Kidney (tissue), 14 donors: ENCODE measurements around the gene CAMK2G. TPM values are rescaled to one million over a fixed set of nuclear protein-coding genes. Genes with fewer than 3 reads are reported as not detected.
"Not testable (repeated sequence)": the region's sequence is repeated elsewhere in the genome, so short reads cannot be mapped to it uniquely, and the experiment has no call there.

Experiments used
- DNase-seq, 5 donors: peaks; one replicate each; pipeline ENCODE4 v3.0.0-alpha.2; 2013 to 2020
- FAIRE-seq: peaks from 2 replicates; lab custom pipeline; 2012; peaks lifted over from hg19 to GRCh38; lab: Jason Lieb, UNC
- H3K27ac ChIP-seq, 2 donors: one replicate each; pipeline ENCODE4 v1.7.0; 2013; ENCODE audit warnings: low read depth in 2 of 2, low read length in 2 of 2, inconsistent platforms in 1 of 2
- H3K27me3 ChIP-seq: one replicate; pipeline ENCODE4 v1.7.1; 2013; ENCODE audit warnings: low read length, inconsistent platforms; ENCODE audit not compliant: control insufficient read depth, insufficient read depth
- H3K36me3 ChIP-seq, 3 donors: one replicate each; pipeline versions ENCODE4 v1.7.0 to v1.7.1; 2013; ENCODE audit warnings: low read length in 3 of 3, control low read depth in 1 of 3, inconsistent platforms in 1 of 3; ENCODE audit not compliant: insufficient read depth in 3 of 3, control insufficient read depth in 2 of 3
- H3K4me1 ChIP-seq, 3 donors: one replicate each; pipeline versions ENCODE4 v1.7.0 to v1.7.1; 2013; ENCODE audit warnings: low read length in 3 of 3, inconsistent platforms in 1 of 3, low read depth in 1 of 3; ENCODE audit not compliant: control insufficient read depth in 2 of 3, insufficient read depth in 2 of 3
- H3K4me3 ChIP-seq, 3 donors: one replicate each; pipeline versions ENCODE4 v1.7.0 to v1.8.1; 2013; ENCODE audit warnings: low read length in 3 of 3, control low read depth in 1 of 3, inconsistent platforms in 1 of 3
- H3K9ac ChIP-seq, 3 donors: one replicate each; pipeline versions ENCODE4 v1.7.0 to v1.7.1; 2013; ENCODE audit warnings: low read length in 3 of 3, control low read depth in 1 of 3, inconsistent platforms in 1 of 3
- H3K9me3 ChIP-seq, 3 donors: one replicate each; pipeline versions ENCODE4 v1.7.0 to v1.7.1; 2013; ENCODE audit warnings: low read length in 3 of 3, control low read depth in 1 of 3, inconsistent platforms in 1 of 3; ENCODE audit not compliant: control insufficient read depth in 2 of 3, insufficient read depth in 1 of 3
- CTCF ChIP-seq: IDR thresholded peaks from 3 replicates; pipeline ENCODE4 v1.5.1; 2012; ENCODE audit warnings: mild to moderate bottlenecking, moderate library complexity, borderline replicate concordance; ENCODE audit not compliant: insufficient read depth; ENCODE audit errors: extremely low read depth
- intact Hi-C: fragments of 100-400 bp; cut with DNase I; formaldehyde crosslinking; loops from one replicate; pipeline ENCODE4 v1.11.1; 2022
- polyA plus RNA-seq: library from polyadenylated mRNA; stranded (reverse); fragments of 350-450 nt; fragmentation: Illumina TruSeq; extraction: RNeasy Lipid Tissue Mini Kit (QIAGEN cat#74804); gene quantifications from one replicate; pipeline ENCODE4 v1.2.3, GENCODE V29; 2014; ENCODE audit warnings: low read depth, low replicate concordance; ENCODE audit not compliant: insufficient read depth
- total RNA-seq: library from RNA; stranded (reverse); fragmentation: NEBNext Ultra II Directional; extraction: Animal tissue kit (Norgen Biotek cat#: 25700); gene quantifications from one replicate; pipeline ENCODE4 v1.2.1, GENCODE V29; 2021
- donor health status: control.
- donor health status: control.
- donor health status: control.
- donor health status: control.
- donor health status: control.
- donor health status: DM: yes; HTN: yes; CAD: no.
- donor health status: Normal renal cell carcinoma (clear cell type).

Gene CAMK2G
- total and polyA plus RNA-seq, 2 donors from 2014 or later: 21.0 to 29.1 TPM

- TF ChIP-seq CTCF: no peak
- no peaks in the 10 kb centered on the region for H3K9me3 ChIP-seq
- H3K27me3 ChIP-seq: no peaks in the 10 kb centered on the region
- no peak overlapping the region for H3K4me3 ChIP-seq
- intact Hi-C loops: no loop called here
- no peak overlapping the region for H3K9ac ChIP-seq
- H3K36me3 ChIP-seq: no peaks in the 10 kb centered on the region
- no peak for DNase-seq
- FAIRE-seq: no peak
- H3K27ac ChIP-seq: no peak overlapping the region
- no peaks in the 10 kb centered on the region for H3K4me1 ChIP-seq
These were observed 23.3 kb upstream of the CAMK2G start for GRCh38 chr10:73897693-73898092.

GRCh38 chr10:73895381-73895780 is 21.0 kb upstream of the CAMK2G start:
- H3K27me3 ChIP-seq, DNase-seq, intact Hi-C loops, H3K4me3 ChIP-seq, H3K4me1 ChIP-seq, H3K36me3 ChIP-seq, H3K9me3 ChIP-seq, H3K9ac ChIP-seq, FAIRE-seq, H3K27ac ChIP-seq: not testable (repeated sequence)

- H3K9ac ChIP-seq: no peak overlapping the region
- no peaks in the 10 kb centered on the region for H3K36me3 ChIP-seq
- no peaks in the 10 kb centered on the region for H3K9me3 ChIP-seq
- no peak overlapping the region for H3K27ac ChIP-seq
- TF ChIP-seq CTCF: no peak
- intact Hi-C loops: no loop called here
- H3K4me3 ChIP-seq: no peak overlapping the region
- no peak for FAIRE-seq
- H3K27me3 ChIP-seq: no peaks in the 10 kb centered on the region
- no peak for DNase-seq
- no peaks in the 10 kb centered on the region for H3K4me1 ChIP-seq
These were observed 20.1 kb upstream of the CAMK2G start for GRCh38 chr10:73894245-73894971.

- Histone ChIP-seq H3K36me3 (no peaks in the 10 kb centered on the region), H3K27ac (no peak overlapping the region), H3K9me3 (no peaks in the 10 kb centered on the region), H3K4me1 (peaks cover 0 to 4% (median under 1%) of the 10 kb centered on the region in 3 donors), H3K27me3 (no peaks in the 10 kb centered on the region), H3K4me3 (no peak overlapping the region), H3K9ac (no peak overlapping the region)
- intact Hi-C loops: no loop called here
- no peak for FAIRE-seq
- DNase-seq: no peak
- TF ChIP-seq CTCF: no peak
These were observed 19.1 kb upstream of the CAMK2G start for GRCh38 chr10:73893426-73893825.
